ENCODE results near the gene TSC22D1. TPM values are rescaled to one million over a fixed set of nuclear protein-coding genes. Genes with fewer than 3 reads are reported as not detected.

The TSC22D1 gene
- total RNA-seq, 4 donors from 2014 or later, result 153 to 200 (median 182) TPM

DNA sequence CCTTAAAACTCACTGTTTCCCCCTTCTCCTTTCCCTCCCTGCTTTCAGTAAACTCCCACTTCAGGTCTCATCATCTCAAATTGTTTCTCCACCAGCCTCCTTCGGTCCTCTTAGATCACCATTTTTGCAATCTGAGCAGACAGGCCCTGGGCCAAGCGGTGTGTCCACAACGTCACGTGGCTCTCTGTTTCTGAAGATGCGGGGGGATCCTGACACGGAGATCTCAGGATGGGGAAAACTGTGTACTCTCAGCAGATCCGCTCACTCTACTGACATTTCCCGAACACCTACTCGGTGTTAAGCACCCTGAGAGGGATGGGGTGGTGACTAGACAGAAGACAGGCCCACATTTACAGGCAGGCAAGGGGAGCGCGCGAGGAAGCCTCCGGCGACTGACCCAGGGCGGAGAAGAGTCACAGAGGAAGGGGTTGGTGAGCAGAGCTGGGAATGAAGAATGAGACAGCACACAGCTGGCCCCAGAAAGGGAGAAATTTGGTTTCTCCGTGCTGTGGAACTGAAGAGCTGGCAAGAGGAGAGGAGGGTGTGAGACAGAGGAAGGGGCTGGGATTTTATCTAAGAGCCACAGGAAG lies 163.7 kb downstream of the TSC22D1 start:
- Histone ChIP-seq H3K9me3 (no peaks in the 10 kb centered on the region), H3K4me1 (no peaks in the 10 kb centered on the region), H3K27me3 (no peaks in the 10 kb centered on the region), H3K27ac (no peak overlapping the region), H3K4me3 (no peak overlapping the region), H3K36me3 (no peaks in the 10 kb centered on the region)
- intact Hi-C loops (cut with DNase I; ENCODE audit: low total_unique reads), result no loop called here
- TF ChIP-seq, protein P1, sequence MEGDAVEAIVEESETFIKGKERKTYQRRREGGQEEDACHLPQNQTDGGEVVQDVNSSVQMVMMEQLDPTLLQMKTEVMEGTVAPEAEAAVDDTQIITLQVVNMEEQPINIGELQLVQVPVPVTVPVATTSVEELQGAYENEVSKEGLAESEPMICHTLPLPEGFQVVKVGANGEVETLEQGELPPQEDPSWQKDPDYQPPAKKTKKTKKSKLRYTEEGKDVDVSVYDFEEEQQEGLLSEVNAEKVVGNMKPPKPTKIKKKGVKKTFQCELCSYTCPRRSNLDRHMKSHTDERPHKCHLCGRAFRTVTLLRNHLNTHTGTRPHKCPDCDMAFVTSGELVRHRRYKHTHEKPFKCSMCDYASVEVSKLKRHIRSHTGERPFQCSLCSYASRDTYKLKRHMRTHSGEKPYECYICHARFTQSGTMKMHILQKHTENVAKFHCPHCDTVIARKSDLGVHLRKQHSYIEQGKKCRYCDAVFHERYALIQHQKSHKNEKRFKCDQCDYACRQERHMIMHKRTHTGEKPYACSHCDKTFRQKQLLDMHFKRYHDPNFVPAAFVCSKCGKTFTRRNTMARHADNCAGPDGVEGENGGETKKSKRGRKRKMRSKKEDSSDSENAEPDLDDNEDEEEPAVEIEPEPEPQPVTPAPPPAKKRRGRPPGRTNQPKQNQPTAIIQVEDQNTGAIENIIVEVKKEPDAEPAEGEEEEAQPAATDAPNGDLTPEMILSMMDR (IDR thresholded peaks at IDR 0.05), result no peak
- no peak for TF ChIP-seq POLR2A (IDR thresholded peaks at IDR 0.05)
- DNase-seq, result no peak

DNA sequence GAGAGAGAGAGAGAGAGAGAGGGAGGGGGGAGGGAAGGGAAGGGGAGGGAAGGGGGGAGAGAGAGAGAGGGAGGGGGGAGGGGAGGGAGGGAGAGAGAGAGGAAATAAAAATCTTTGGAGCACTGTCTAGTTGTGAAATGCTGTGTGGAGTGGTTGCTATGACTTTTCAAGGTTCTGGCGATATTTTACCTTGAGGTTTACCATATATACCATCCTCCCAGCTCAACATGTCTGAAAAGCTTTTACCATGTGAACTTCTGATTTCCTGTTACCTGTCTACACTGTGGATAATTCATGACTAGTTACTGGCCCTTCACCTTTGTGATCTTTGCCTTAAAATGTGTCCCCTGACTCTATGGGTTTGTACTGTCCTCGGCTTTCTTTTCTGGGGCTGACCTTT lies 164.3 kb downstream of the TSC22D1 start:
- DNase-seq, result no peak
- intact Hi-C loops (cut with DNase I; ENCODE audit: low total_unique reads), result no loop called here
- no peaks in the 10 kb centered on the region for H3K27me3 ChIP-seq

DNA sequence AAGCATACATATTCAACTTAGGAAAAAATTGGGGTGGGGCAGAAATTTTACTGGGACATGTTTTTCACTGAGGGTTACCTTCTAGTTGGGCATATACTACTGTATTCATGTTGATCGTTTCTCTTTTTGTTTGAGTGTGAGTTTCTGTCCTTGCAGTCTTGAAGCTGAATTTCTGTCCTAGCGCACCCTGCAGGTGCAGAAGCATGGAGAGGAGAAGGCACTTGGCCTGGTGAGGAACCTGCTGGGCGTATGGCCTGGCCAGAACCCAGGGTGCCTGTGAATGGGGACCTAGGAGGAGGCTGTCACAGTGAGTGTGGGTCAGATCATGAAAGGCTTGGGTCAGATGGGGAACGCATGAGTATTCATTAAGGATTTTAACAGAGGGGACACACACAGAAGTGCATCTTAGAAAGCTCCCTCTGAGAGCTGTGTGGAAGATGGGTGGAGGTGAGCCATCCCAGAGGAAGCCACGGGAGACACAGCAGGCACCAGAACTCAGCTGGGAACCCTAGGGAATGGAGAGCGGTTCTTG lies 165.7 kb downstream of the TSC22D1 start:
- intact Hi-C loops (cut with DNase I; ENCODE audit: low total_unique reads), result no loop called here
- TF ChIP-seq, protein P1 (IDR thresholded peaks at IDR 0.05), result no peak
- no peak for TF ChIP-seq POLR2A (IDR thresholded peaks at IDR 0.05)

More for the DNA sequence above, 164.3 kb downstream of the TSC22D1 start:
- H3K4me3 ChIP-seq, result no peak overlapping the region
- H3K9me3 ChIP-seq, result no peaks in the 10 kb centered on the region
- H3K36me3 ChIP-seq, result no peaks in the 10 kb centered on the region
- TF ChIP-seq, protein P1 (IDR thresholded peaks at IDR 0.05), result no peak
- no peak for TF ChIP-seq POLR2A (IDR thresholded peaks at IDR 0.05)
- H3K27ac ChIP-seq, result no peak overlapping the region
- H3K4me1 ChIP-seq, result no peaks in the 10 kb centered on the region

DNA sequence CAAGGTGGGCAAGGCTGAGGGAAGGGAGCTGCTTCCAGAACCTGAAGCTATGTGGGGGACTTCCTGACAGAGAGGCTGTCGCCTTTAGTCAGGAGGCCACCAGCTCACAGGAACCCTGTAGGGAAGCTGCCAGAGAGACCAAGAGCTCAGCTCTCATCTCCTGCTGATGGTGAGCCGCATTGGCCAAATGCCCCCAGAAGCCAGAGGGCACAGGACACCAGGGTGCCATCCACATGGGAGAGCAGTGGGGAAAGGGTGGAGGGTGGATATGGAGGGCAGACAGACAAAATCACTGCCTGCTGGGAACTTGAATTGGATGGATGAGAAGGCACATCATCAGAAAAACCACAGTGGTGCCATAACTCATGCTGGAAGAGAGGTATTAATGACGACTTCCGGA lies 166.5 kb downstream of the TSC22D1 start:
- TF ChIP-seq, protein P1 (IDR thresholded peaks at IDR 0.05), result no peak
- TF ChIP-seq POLR2A (IDR thresholded peaks at IDR 0.05), result no peak
- intact Hi-C loops (cut with DNase I; ENCODE audit: low total_unique reads), result no loop called here

More for the DNA sequence above, 165.7 kb downstream of the TSC22D1 start:
- no peak overlapping the region for H3K27ac ChIP-seq
- no peak overlapping the region for H3K4me3 ChIP-seq
- no peaks in the 10 kb centered on the region for H3K27me3 ChIP-seq
- no peaks in the 10 kb centered on the region for H3K9me3 ChIP-seq
- no peaks in the 10 kb centered on the region for H3K36me3 ChIP-seq
- H3K4me1 ChIP-seq, result no peaks in the 10 kb centered on the region
- no peak for DNase-seq

DNA sequence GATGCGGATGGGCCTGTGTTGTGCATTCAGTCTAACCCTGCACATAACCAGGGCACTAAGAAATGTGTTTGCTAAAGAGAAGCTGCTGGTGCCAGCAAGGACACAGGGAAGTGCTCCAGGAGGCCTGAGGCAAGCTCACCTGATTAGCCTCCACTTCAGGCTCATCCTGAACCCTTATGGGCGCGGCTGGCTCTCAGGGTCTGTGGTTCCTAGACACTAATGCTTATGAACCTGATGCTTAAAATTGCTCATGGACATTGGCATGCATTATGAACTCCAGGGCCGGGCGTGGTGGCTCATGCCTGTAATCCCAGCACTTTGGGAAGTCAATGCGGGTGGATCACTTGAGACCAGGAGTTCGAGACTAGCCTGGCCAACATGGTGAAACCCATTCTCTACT lies 168.2 kb downstream of the TSC22D1 start:
- DNase-seq, result no peak
- H3K4me1 ChIP-seq, result no peaks in the 10 kb centered on the region
- no peaks in the 10 kb centered on the region for H3K9me3 ChIP-seq
- H3K27me3 ChIP-seq, result no peaks in the 10 kb centered on the region
- no peak overlapping the region for H3K4me3 ChIP-seq
- intact Hi-C loops (cut with DNase I; ENCODE audit: low total_unique reads), result no loop called here
- H3K27ac ChIP-seq, result no peak overlapping the region
- TF ChIP-seq POLR2A (IDR thresholded peaks at IDR 0.05), result no peak
- TF ChIP-seq, protein P1 (IDR thresholded peaks at IDR 0.05), result no peak
- no peaks in the 10 kb centered on the region for H3K36me3 ChIP-seq

More for the DNA sequence above, 166.5 kb downstream of the TSC22D1 start:
- no peaks in the 10 kb centered on the region for H3K27me3 ChIP-seq
- H3K4me1 ChIP-seq, result no peaks in the 10 kb centered on the region
- H3K4me3 ChIP-seq, result no peak overlapping the region
- H3K9me3 ChIP-seq, result no peaks in the 10 kb centered on the region
- DNase-seq, result no peak
- H3K36me3 ChIP-seq, result no peaks in the 10 kb centered on the region
- H3K27ac ChIP-seq, result no peak overlapping the region
